Measurements from ENCODE around the gene MBP. TPM values are rescaled to one million over a fixed set of nuclear protein-coding genes. Genes with fewer than 3 reads are reported as not detected.
A peak's percentile ranks its signal among the peaks of the same experiment; 100 is the strongest.

MBP gene
- total and polyA plus RNA-seq, 5 donors from 2014 or later = 134 to 172 (median 143) TPM

GRCh38 chr18:77136871-77137665 lies 4.5 kb upstream of the MBP start:
- Histone ChIP-seq H3K36me3 (ENCODE audit: control insufficient read depth, insufficient read depth, low read length) (no peaks in the 10 kb centered on the region), H3K4me1 (ENCODE audit: control insufficient read depth, insufficient read depth, low read length, poor library complexity, severe bottlenecking) (peaks cover 40% of the 10 kb centered on the region), H3K9me3 (ENCODE audit: control insufficient read depth in 2 of 2, low read length in 2 of 2) (peaks cover 0 to 2% of the 10 kb centered on the region in 2 experiments), H3K27me3 (ENCODE audit: control insufficient read depth, insufficient read depth, low read length) (no peaks in the 10 kb centered on the region), H3K27ac (ENCODE audit: insufficient read depth, low read length, poor library complexity, severe bottlenecking) (no peak overlapping the region), H3K4me3 (ENCODE audit: low read depth, low read length) (no peak overlapping the region)
- no peak for ATAC-seq (ENCODE audit: low read depth in 2 of 2)
- H3K27me3 Mint-ChIP-seq = no peaks in the 10 kb centered on the region
- H3K27ac Mint-ChIP-seq = peak overlapping the region in 2 of 3 donors; percentile 29 to 73
- peaks cover 0 to 8% (median under 1%) of the 10 kb centered on the region in 7 donors for H3K9me3 Mint-ChIP-seq
- H3K4me1 Mint-ChIP-seq = peaks cover 17 to 57% (median 42%) of the 10 kb centered on the region in 4 donors
- DNase-seq = no peak
- peaks cover 2% of the 10 kb centered on the region for H3K36me3 Mint-ChIP-seq
- peak overlapping the region in 1 of 4 donors; percentile 7 for H3K4me3 Mint-ChIP-seq

DNA sequence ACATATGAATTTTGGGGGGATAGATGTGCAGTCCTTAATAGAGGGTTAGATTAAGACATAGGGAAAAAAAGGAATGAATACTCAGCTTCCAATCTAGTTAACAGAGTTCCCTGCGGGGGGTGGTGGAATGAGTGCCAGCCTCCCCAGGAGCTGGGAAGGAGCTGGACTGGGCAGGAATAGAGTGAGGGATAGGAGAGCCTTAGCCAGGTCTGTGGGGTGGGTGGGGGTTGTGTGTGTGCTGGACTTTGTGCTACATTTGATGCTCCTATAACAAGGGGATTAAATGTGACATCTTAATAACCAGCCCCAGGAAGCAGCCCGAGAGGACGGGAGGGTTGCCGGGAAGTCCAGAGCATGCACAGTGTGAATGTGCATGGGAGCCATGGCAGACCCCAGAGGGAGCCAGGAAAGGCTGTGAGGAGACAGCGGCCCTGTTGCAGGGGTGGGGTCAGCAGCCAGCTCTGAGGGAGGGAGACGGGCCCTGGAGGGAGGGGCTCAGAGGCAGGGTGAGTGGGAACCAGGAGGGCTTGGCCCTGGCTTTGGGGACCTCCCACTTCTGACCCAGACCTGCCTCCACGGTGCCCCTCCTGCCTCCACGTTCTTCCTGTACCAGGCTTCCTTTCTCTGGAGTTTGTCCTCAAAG lies 3.6 kb upstream of the MBP start:
- no peak overlapping the region for H3K4me3 ChIP-seq (ENCODE audit: low read depth, low read length)
- H3K27ac ChIP-seq (ENCODE audit: insufficient read depth, low read length, poor library complexity, severe bottlenecking) = no peak overlapping the region
- DNase-seq (no peak), ATAC-seq (ENCODE audit: low read depth in 2 of 2) (no peak)
- Mint-ChIP-seq H3K4me1 (peaks cover 14 to 51% (median 40%) of the 10 kb centered on the region in 4 donors), H3K36me3 (no peaks in the 10 kb centered on the region), H3K9me3 (peaks cover 0 to 5% (median 0%) of the 10 kb centered on the region in 7 donors), H3K27me3 (no peaks in the 10 kb centered on the region), H3K27ac (peak overlapping the region; percentile 6 to 71 (median 58)), H3K4me3 (peak overlapping the region in 1 of 4 donors; percentile 96)
- no peaks in the 10 kb centered on the region for H3K36me3 ChIP-seq (ENCODE audit: control insufficient read depth, insufficient read depth, low read length)
- no peaks in the 10 kb centered on the region for H3K27me3 ChIP-seq (ENCODE audit: control insufficient read depth, insufficient read depth, low read length)
- no peaks in the 10 kb centered on the region for H3K9me3 ChIP-seq (ENCODE audit: control insufficient read depth in 2 of 2, low read length in 2 of 2)
- H3K4me1 ChIP-seq (ENCODE audit: control insufficient read depth, insufficient read depth, low read length, poor library complexity, severe bottlenecking) = peaks cover 38% of the 10 kb centered on the region

DNA sequence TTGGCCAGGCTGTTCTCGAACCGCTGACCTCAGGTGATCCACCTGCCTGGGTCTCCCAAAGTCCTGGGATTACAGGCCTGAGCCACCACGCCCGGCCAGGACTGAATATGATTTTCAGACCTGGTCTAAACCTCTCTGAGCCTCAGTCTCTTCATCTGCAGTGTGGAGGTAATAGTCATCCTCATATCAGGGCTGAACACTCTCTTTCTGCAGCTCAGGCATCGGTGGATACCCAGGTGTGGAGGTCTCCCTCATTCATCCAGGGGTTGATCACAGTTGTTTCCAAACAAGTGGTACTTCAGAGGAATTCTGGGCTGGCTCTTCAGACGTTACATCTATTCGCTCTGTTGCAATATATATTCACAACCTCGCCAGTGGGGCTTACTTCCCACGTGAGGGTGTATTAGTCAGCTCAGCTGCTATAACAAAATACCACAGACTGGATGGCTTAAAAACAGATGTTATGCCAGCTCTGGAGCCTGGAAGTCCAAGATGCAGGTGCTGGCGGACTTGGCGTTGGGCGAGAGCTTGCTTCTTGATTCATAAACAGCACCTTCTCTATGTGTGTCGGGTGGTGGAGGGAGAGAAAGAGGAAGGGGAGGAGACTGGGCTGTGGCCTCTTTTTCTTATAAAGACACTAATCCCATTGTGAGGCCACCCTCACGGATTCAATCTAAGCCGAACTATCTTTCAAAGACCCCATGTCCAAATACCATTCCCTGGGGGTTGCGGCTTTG lies 2.9 kb upstream of the MBP start:
- peaks cover 3% of the 10 kb centered on the region for H3K36me3 Mint-ChIP-seq
- ATAC-seq (ENCODE audit: low read depth in 2 of 2) = no peak
- no peaks in the 10 kb centered on the region for H3K27me3 Mint-ChIP-seq
- Histone ChIP-seq H3K36me3 (ENCODE audit: control insufficient read depth, insufficient read depth, low read length) (no peaks in the 10 kb centered on the region), H3K4me3 (ENCODE audit: low read depth, low read length) (no peak overlapping the region), H3K4me1 (ENCODE audit: control insufficient read depth, insufficient read depth, low read length, poor library complexity, severe bottlenecking) (peaks cover 33% of the 10 kb centered on the region), H3K27ac (ENCODE audit: insufficient read depth, low read length, poor library complexity, severe bottlenecking) (no peak overlapping the region), H3K27me3 (ENCODE audit: control insufficient read depth, insufficient read depth, low read length) (no peaks in the 10 kb centered on the region), H3K9me3 (ENCODE audit: control insufficient read depth in 2 of 2, low read length in 2 of 2) (no peaks in the 10 kb centered on the region)
- H3K27ac Mint-ChIP-seq = peak overlapping the region; percentile 6 to 71 (median 58)
- peaks cover 11 to 51% (median 35%) of the 10 kb centered on the region in 4 donors for H3K4me1 Mint-ChIP-seq
- H3K4me3 Mint-ChIP-seq = peak overlapping the region in 3 of 4 donors; percentile 9 to 96 (median 16)
- H3K9me3 Mint-ChIP-seq = peaks cover 0 to 3% (median 0%) of the 10 kb centered on the region in 7 donors
- DNase-seq = no peak

DNA sequence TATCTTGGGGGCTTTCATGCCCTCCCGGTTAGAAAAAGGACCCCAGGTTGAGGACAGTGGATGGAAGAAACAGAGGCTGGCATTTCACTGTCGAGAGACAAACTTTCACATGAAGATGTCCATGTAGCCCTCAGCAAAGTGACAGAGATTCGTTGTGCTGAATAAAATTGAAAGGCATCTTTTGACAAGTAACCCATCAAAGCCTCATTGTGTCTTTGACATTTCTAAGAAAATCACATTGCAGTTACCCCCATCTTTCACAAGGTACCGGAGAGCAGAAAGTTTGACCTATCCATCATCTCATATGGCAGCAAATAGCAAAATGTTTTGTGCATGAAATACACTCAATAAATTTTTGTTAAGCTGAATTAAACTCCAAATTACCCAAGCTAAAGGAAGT lies 2.0 kb upstream of the MBP start:
- Histone ChIP-seq H3K27ac (ENCODE audit: insufficient read depth, low read length, poor library complexity, severe bottlenecking) (peak overlapping the region; percentile 81), H3K27me3 (ENCODE audit: control insufficient read depth, insufficient read depth, low read length) (no peaks in the 10 kb centered on the region), H3K4me3 (ENCODE audit: low read depth, low read length) (no peak overlapping the region), H3K36me3 (ENCODE audit: control insufficient read depth, insufficient read depth, low read length) (no peaks in the 10 kb centered on the region), H3K9me3 (ENCODE audit: control insufficient read depth in 2 of 2, low read length in 2 of 2) (no peaks in the 10 kb centered on the region), H3K4me1 (ENCODE audit: control insufficient read depth, insufficient read depth, low read length, poor library complexity, severe bottlenecking) (peaks cover 33% of the 10 kb centered on the region)
- peak overlapping the region; percentile 86 to 94 (median 93) for H3K27ac Mint-ChIP-seq
- no peaks in the 10 kb centered on the region for H3K27me3 Mint-ChIP-seq
- DNase-seq (peak in 1 of 3 donors; percentile 44), ATAC-seq (ENCODE audit: low read depth in 2 of 2) (no peak)
- H3K9me3 Mint-ChIP-seq = peaks cover 0 to 3% (median 0%) of the 10 kb centered on the region in 7 donors
- peak overlapping the region; percentile 90 to 96 (median 93) for H3K4me3 Mint-ChIP-seq
- H3K4me1 Mint-ChIP-seq = peaks cover 18 to 51% (median 33%) of the 10 kb centered on the region in 4 donors
- H3K36me3 Mint-ChIP-seq = peaks cover 8% of the 10 kb centered on the region

- H3K4me1 Mint-ChIP-seq = peaks cover 23 to 54% (median 37%) of the 10 kb centered on the region in 4 donors
- peak in 1 of 3 donors; percentile 61 for DNase-seq
Measured at GRCh38 chr18:77133835-77134496, 1.4 kb upstream of the MBP start.

DNA sequence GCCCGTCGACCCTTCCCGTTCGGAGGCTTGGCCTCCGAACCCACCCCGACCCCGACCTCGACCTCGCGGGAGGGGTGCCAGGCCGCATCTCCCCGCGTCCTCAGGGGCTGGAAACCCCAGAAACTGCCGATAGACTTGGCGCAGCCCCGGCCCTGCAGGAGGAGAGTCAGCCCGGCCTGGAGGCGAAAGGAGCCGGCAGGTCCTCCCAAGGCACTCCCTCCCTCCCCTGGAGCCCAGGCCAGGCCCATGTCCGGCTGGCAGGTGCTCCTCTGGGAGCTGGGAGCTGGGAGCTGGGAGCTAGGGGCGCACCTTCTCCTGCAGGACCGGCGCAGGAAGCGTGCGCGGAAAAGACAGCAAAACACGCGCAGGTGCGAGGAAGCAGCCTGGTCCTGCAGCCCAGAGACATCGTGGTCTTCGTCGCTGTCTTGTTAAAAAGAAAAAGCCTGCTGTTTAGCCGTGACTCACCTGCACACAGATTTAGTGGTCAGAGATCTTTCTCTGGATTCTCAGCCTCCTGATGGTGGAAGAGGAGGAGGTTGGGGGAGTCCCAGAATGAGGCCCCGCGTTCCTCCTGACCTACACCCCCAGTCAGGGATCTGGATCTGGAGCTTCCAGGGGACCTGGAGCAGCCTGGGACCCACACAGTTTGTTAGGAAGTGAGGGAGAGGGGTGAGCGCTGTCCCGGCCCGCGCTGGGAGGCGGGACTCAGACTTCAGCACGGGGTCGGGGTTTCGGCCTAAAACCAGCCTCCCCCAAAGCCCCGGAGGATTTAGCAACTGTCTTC lies 660 bp upstream of the MBP start:
- peaks cover 10% of the 10 kb centered on the region for H3K36me3 Mint-ChIP-seq
- no peaks in the 10 kb centered on the region for H3K27me3 Mint-ChIP-seq
- Histone ChIP-seq H3K9me3 (ENCODE audit: control insufficient read depth in 2 of 2, low read length in 2 of 2) (no peaks in the 10 kb centered on the region), H3K27me3 (ENCODE audit: control insufficient read depth, insufficient read depth, low read length) (no peaks in the 10 kb centered on the region), H3K4me3 (ENCODE audit: low read depth, low read length) (peak overlapping the region; percentile 13), H3K36me3 (ENCODE audit: control insufficient read depth, insufficient read depth, low read length) (peaks cover 5% of the 10 kb centered on the region), H3K4me1 (ENCODE audit: control insufficient read depth, insufficient read depth, low read length, poor library complexity, severe bottlenecking) (peaks cover 46% of the 10 kb centered on the region), H3K27ac (ENCODE audit: insufficient read depth, low read length, poor library complexity, severe bottlenecking) (peak overlapping the region; percentile 81)
- peaks cover 29 to 61% (median 44%) of the 10 kb centered on the region in 4 donors for H3K4me1 Mint-ChIP-seq
- DNase-seq (no peak), ATAC-seq (ENCODE audit: low read depth in 2 of 2) (no peak)
- peak overlapping the region; percentile 86 to 94 (median 93) for H3K27ac Mint-ChIP-seq
- peaks cover 0 to 3% (median 0%) of the 10 kb centered on the region in 7 donors for H3K9me3 Mint-ChIP-seq
- H3K4me3 Mint-ChIP-seq = peak overlapping the region; percentile 90 to 96 (median 93)

More at GRCh38 chr18:77133835-77134496, 1.4 kb upstream of the MBP start:
- peaks cover 39% of the 10 kb centered on the region for H3K4me1 ChIP-seq (ENCODE audit: control insufficient read depth, insufficient read depth, low read length, poor library complexity, severe bottlenecking)
- Mint-ChIP-seq H3K4me3 (peak overlapping the region; percentile 90 to 96 (median 93)), H3K36me3 (peaks cover 10% of the 10 kb centered on the region), H3K9me3 (peaks cover 0 to 3% (median 0%) of the 10 kb centered on the region in 7 donors), H3K27me3 (no peaks in the 10 kb centered on the region), H3K27ac (peak overlapping the region; percentile 86 to 94 (median 93))
- H3K27ac ChIP-seq (ENCODE audit: insufficient read depth, low read length, poor library complexity, severe bottlenecking) = peak overlapping the region; percentile 81
- H3K27me3 ChIP-seq (ENCODE audit: control insufficient read depth, insufficient read depth, low read length) = no peaks in the 10 kb centered on the region
- ATAC-seq (ENCODE audit: low read depth in 2 of 2) = no peak
- H3K4me3 ChIP-seq (ENCODE audit: low read depth, low read length) = peak overlapping the region; percentile 13
- peaks cover 5% of the 10 kb centered on the region for H3K36me3 ChIP-seq (ENCODE audit: control insufficient read depth, insufficient read depth, low read length)
- H3K9me3 ChIP-seq (ENCODE audit: control insufficient read depth in 2 of 2, low read length in 2 of 2) = no peaks in the 10 kb centered on the region

All from CD4-positive, CD25-positive, alpha-beta regulatory T cell (primary cell).